ENCODE data around the gene LIMS2. TPM values are rescaled to one million over a fixed set of nuclear protein-coding genes. Genes with fewer than 3 reads are reported as not detected.
A peak's percentile ranks its signal among the peaks of the same experiment; 100 is the strongest.

The LIMS2 gene
- total RNA-seq, 4 donors from 2014 or later = 9.7 to 97.3 (median 22.4) TPM

GRCh38 chr2:127640082-127641072, 35.0 kb downstream of the LIMS2 start:
- ATAC-seq (ENCODE audit: low FRiP score) = no peak
- no peak for TF ChIP-seq CTCF (IDR thresholded peaks at IDR 0.05)
- no peak for DNase-seq (ENCODE audit: low spot score)

- no peak for TF ChIP-seq CTCF (IDR thresholded peaks at IDR 0.05)
- ATAC-seq (ENCODE audit: low FRiP score) (no peak), DNase-seq (ENCODE audit: low spot score) (no peak)
These were observed 36.2 kb downstream of the LIMS2 start for GRCh38 chr2:127639111-127639474.

GRCh38 chr2:127638361-127639110, 36.8 kb downstream of the LIMS2 start:
- no peak for DNase-seq (ENCODE audit: low spot score)
- no peak for ATAC-seq (ENCODE audit: low FRiP score)
- no peak for TF ChIP-seq CTCF (IDR thresholded peaks at IDR 0.05)

- peak; percentile 58 for ATAC-seq (ENCODE audit: low FRiP score)
- DNase-seq (ENCODE audit: low spot score) = no peak
- TF ChIP-seq CTCF (IDR thresholded peaks at IDR 0.05) = no peak
These were observed 37.5 kb downstream of the LIMS2 start for GRCh38 chr2:127637725-127638252.

GRCh38 chr2:127637236-127637630, 38.1 kb downstream of the LIMS2 start:
- no peak for TF ChIP-seq CTCF (IDR thresholded peaks at IDR 0.05)
- ATAC-seq (ENCODE audit: low FRiP score) (no peak), DNase-seq (ENCODE audit: low spot score) (no peak)

- TF ChIP-seq CTCF (IDR thresholded peaks at IDR 0.05) = no peak
- DNase-seq (ENCODE audit: low spot score) = no peak
- no peak for ATAC-seq (ENCODE audit: low FRiP score)
These were observed 38.8 kb downstream of the LIMS2 start for GRCh38 chr2:127636248-127637235.
